ENCODE measurements around the gene ALS2CL.

GRCh38 chr3:46731795-46732194 is 38.3 kb upstream of the ALS2CL start:
- TF ChIP-seq, protein P1, sequence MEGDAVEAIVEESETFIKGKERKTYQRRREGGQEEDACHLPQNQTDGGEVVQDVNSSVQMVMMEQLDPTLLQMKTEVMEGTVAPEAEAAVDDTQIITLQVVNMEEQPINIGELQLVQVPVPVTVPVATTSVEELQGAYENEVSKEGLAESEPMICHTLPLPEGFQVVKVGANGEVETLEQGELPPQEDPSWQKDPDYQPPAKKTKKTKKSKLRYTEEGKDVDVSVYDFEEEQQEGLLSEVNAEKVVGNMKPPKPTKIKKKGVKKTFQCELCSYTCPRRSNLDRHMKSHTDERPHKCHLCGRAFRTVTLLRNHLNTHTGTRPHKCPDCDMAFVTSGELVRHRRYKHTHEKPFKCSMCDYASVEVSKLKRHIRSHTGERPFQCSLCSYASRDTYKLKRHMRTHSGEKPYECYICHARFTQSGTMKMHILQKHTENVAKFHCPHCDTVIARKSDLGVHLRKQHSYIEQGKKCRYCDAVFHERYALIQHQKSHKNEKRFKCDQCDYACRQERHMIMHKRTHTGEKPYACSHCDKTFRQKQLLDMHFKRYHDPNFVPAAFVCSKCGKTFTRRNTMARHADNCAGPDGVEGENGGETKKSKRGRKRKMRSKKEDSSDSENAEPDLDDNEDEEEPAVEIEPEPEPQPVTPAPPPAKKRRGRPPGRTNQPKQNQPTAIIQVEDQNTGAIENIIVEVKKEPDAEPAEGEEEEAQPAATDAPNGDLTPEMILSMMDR (IDR thresholded peaks at IDR 0.05; ENCODE audit: low read length), result no peak
- TF ChIP-seq EZH2 (optimal IDR thresholded peaks at IDR 0.05; ENCODE audit: low read depth, low read length), result no peak

Data from MM.1S (cell line).